GM23338 (cell line): ENCODE results near the gene PSD4. TPM values are rescaled to one million over a fixed set of nuclear protein-coding genes. Genes with fewer than 3 reads are reported as not detected.

Experiments
- ATAC-seq: fragments of 200-7000 bp; cut with Tn5 transposase; 3 replicates; pipeline ENCODE4 v1.9.1; 2020
- DNase-seq: peaks from one replicate; pipeline ENCODE4 v3.0.0-alpha.2; 2015; ENCODE audit warnings: low spot score
- H2AFZ ChIP-seq: fragments of 200-600 bp; sonication (generic); 2 replicates; pipeline ENCODE4 v1.8.0; 2016; ENCODE audit warnings: antibody characterized with exemption, mild to moderate bottlenecking, moderate library complexity
- H3F3A ChIP-seq: fragments of 200-600 bp; sonication (generic); replicated peaks from 2 replicates; pipeline ENCODE4 v1.8.0; 2017; ENCODE audit warnings: antibody characterized with exemption, mixed run types, low read depth
- H3K27ac ChIP-seq: fragments of 200-600 bp; sonication (generic); 2 replicates; pipeline ENCODE4 v1.6.1; 2016; ENCODE audit warnings: low read depth
- H3K27me3 ChIP-seq: fragments of 200-600 bp; sonication (generic); 2 replicates; pipeline ENCODE4 v1.8.0; 2016; ENCODE audit warnings: mild to moderate bottlenecking, mixed run types, moderate library complexity; ENCODE audit not compliant: insufficient read depth
- H3K36me3 ChIP-seq: fragments of 200-600 bp; sonication (generic); 2 replicates; pipeline ENCODE4 v1.8.0; 2016; ENCODE audit warnings: mild to moderate bottlenecking; ENCODE audit not compliant: insufficient read depth
- H3K4me1 ChIP-seq: fragments of 200-600 bp; sonication (generic); 2 replicates; pipeline ENCODE4 v1.8.0; 2016; ENCODE audit warnings: mild to moderate bottlenecking, moderate library complexity; ENCODE audit not compliant: insufficient read depth
- H3K4me2 ChIP-seq: fragments of 200-600 bp; sonication (generic); 2 replicates; pipeline ENCODE4 v1.7.1; 2017; ENCODE audit warnings: mixed run types
- H3K4me3 ChIP-seq: fragments of 200-600 bp; sonication (generic); 2 replicates; pipeline ENCODE4 v1.6.1; 2016; ENCODE audit warnings: mixed run types
- H3K79me2 ChIP-seq: fragments of 200-600 bp; sonication (generic); replicated peaks from 2 replicates; pipeline ENCODE4 v1.8.0; 2017; ENCODE audit warnings: mild to moderate bottlenecking; ENCODE audit not compliant: insufficient read depth
- H3K9me2 ChIP-seq: fragments of 200-600 bp; sonication (generic); 2 replicates; pipeline ENCODE4 v1.8.0; 2017; ENCODE audit not compliant: insufficient read depth
- H4K20me1 ChIP-seq: fragments of 200-600 bp; sonication (generic); replicated peaks from 2 replicates; pipeline ENCODE4 v1.8.0; 2017; ENCODE audit warnings: mild to moderate bottlenecking; ENCODE audit not compliant: insufficient read depth
- H3K27ac Mint-ChIP-seq: 2 replicates; pipeline ENCODE4 v1.8.0; 2020; ENCODE audit warnings: inconsistent platforms, mild to moderate bottlenecking, moderate library complexity, mixed read lengths
- H3K27me3 Mint-ChIP-seq: 3 replicates; pipeline ENCODE4 v1.8.0; 2022; ENCODE audit warnings: low read depth, mild to moderate bottlenecking, moderate library complexity, mixed read lengths, inconsistent platforms; ENCODE audit not compliant: insufficient read depth, poor library complexity
- H3K36me3 Mint-ChIP-seq: 3 replicates; pipeline ENCODE4 v1.8.0; 2021; ENCODE audit warnings: low read depth, mild to moderate bottlenecking, inconsistent platforms, moderate library complexity, mixed read lengths
- H3K4me1 Mint-ChIP-seq: 3 replicates; pipeline ENCODE4 v1.8.0; 2020; ENCODE audit warnings: mild to moderate bottlenecking, inconsistent platforms, mixed read lengths
- H3K4me3 Mint-ChIP-seq: 3 replicates; pipeline ENCODE4 v1.8.0; 2021; ENCODE audit warnings: moderate library complexity, mild to moderate bottlenecking, inconsistent platforms, mixed read lengths
- H3K9me3 Mint-ChIP-seq: 3 replicates; pipeline ENCODE4 v1.8.0; 2020; ENCODE audit warnings: moderate library complexity, mild to moderate bottlenecking, inconsistent platforms, mixed read lengths
- EZH2 ChIP-seq: fragments of 200-600 bp; sonication (generic); IDR thresholded peaks from one replicate; pipeline ENCODE4 v1.8.0; 2017; ENCODE audit warnings: antibody characterized with exemption, mild to moderate bottlenecking, low read depth; ENCODE audit not compliant: unreplicated experiment
- JUNB ChIP-seq: IDR thresholded peaks from one replicate; pipeline ENCODE4 v1.6.1; 2016; ENCODE audit warnings: antibody characterized with exemption; ENCODE audit not compliant: unreplicated experiment
- POLR2AphosphoS5 ChIP-seq: IDR thresholded peaks from 2 replicates; pipeline ENCODE4 v1.6.1; 2016; ENCODE audit warnings: antibody characterized with exemption, low read depth
- REST ChIP-seq: IDR thresholded peaks from one replicate; pipeline ENCODE4 v1.6.1; 2018; ENCODE audit warnings: antibody characterized with exemption; ENCODE audit not compliant: unreplicated experiment
- STAT1 ChIP-seq: IDR thresholded peaks from one replicate; pipeline ENCODE4 v1.6.1; 2016; ENCODE audit warnings: antibody characterized with exemption; ENCODE audit not compliant: unreplicated experiment
- ZNF114 ChIP-seq: fragments of 250-450 bp; sonication (Bioruptor Pico); IDR thresholded peaks from 2 replicates; pipeline ENCODE4 v1.5.0; 2020; ENCODE audit warnings: mild to moderate bottlenecking, moderate library complexity
- ZNF462 ChIP-seq: fragments of 250-450 bp; sonication (Bioruptor Pico); IDR thresholded peaks from 2 replicates; pipeline ENCODE4 v1.5.0; 2020; ENCODE audit warnings: mild to moderate bottlenecking, moderate library complexity
- polyA plus RNA-seq: library from polyadenylated mRNA; unstranded; fragments of >200 nt; fragmentation: Nextera tagmentation; extraction: Ambion mirVana; gene quantifications from 2 replicates; pipeline ENCODE4 v1.2.1, GENCODE V29; 2016
- total RNA-seq: library from RNA; depleted of rRNA; stranded (reverse); fragments of >200 nt; shearing (Covaris generic); gene quantifications from 2 replicates; pipeline ENCODE4 v1.2.3, GENCODE V29; 2014

The PSD4 gene
- total and polyA plus RNA-seq, 2 experiments from 2014 or later: 0.06 to 0.66 TPM

- TF ChIP-seq ZNF462 (CRISPR knock-in tag) (no peak), JUNB (no peak)
Observed at GRCh38 chr2:113150258-113150601, 23.5 kb upstream of the PSD4 start (continued).

GRCh38 chr2:113155331-113155730, 18.4 kb upstream of the PSD4 start:
- Mint-ChIP-seq H3K27ac (no peak overlapping the region), H3K36me3 (no peaks in the 10 kb centered on the region), H3K27me3 (peaks cover 11% of the 10 kb centered on the region), H3K9me3 (no peaks in the 10 kb centered on the region; the same call in 2 of the 3 replicates), H3K4me3 (no peak overlapping the region), H3K4me1 (peaks cover 12% of the 10 kb centered on the region)
- no peaks in the 10 kb centered on the region for H3K9me2 ChIP-seq
- no peaks in the 10 kb centered on the region for H3K79me2 ChIP-seq
- no peak overlapping the region; the same call in 1 of the 2 replicates for H2AFZ ChIP-seq
- no peaks in the 10 kb centered on the region for H3F3A ChIP-seq
- no peaks in the 10 kb centered on the region for H3K36me3 ChIP-seq
- H3K27me3 ChIP-seq: peaks cover 21% of the 10 kb centered on the region
- ATAC-seq: no peak
- no peak for DNase-seq
- H4K20me1 ChIP-seq: no peaks in the 10 kb centered on the region
- H3K4me2 ChIP-seq: no peak overlapping the region
- H3K27ac ChIP-seq: no peak overlapping the region
- H3K4me1 ChIP-seq: peaks cover 13% of the 10 kb centered on the region
- no peak overlapping the region for H3K4me3 ChIP-seq
- TF ChIP-seq REST (no peak), ZNF114 (CRISPR knock-in tag) (no peak), ZNF462 (CRISPR knock-in tag) (no peak), EZH2 (no peak), POLR2AphosphoS5 (no peak), STAT1 (no peak)
